HEK293 (cell line): ENCODE measurements around the gene SH3TC1.

Experiments used
- CTCF ChIA-PET: fragments of 350-600 bp; formaldehyde crosslinking; extraction: SDS; loops from one replicate; lab custom pipeline; 2021; ENCODE audit warnings: antibody characterized with exemption; lab: Yijun Ruan, JAX
- POLR2A ChIA-PET: fragments of 300-600 bp; formaldehyde crosslinking; extraction: SDS; loops from one replicate; lab custom pipeline; 2020; ENCODE audit warnings: antibody characterized with exemption, inconsistent platforms; lab: Yijun Ruan, JAX
- H3K27ac ChIP-seq: fragments of 200-500 bp; sonication (Bioruptor generic); 2 replicates; pipeline ENCODE4 v1.5.1; 2014; ENCODE audit warnings: low read depth, low read length, control low read depth, inconsistent platforms; ENCODE audit errors: extremely low read depth
- H3K36me3 ChIP-seq, 2 experiments: fragments of 200-500 bp in 1 of 2; sonication (Bioruptor generic) in 1 of 2; 1 replicate in 1 of 2; 2 replicates in 1 of 2; pipeline ENCODE4 v1.5.1; 2014 to 2017; ENCODE audit warnings: inconsistent platforms in 2 of 2, low read length in 2 of 2; ENCODE audit not compliant: control insufficient read depth in 2 of 2, insufficient read depth in 1 of 2
- H3K4me1 ChIP-seq: fragments of 200-500 bp; sonication (Bioruptor generic); 2 replicates; pipeline ENCODE4 v1.5.1; 2014; ENCODE audit warnings: mild to moderate bottlenecking, low read length, inconsistent platforms; ENCODE audit not compliant: control insufficient read depth, insufficient read depth
- H3K4me3 ChIP-seq: 2 replicates; pipeline ENCODE4 v1.5.1; 2011; ENCODE audit warnings: low read depth, mild to moderate bottlenecking, control low read depth, low read length, moderate library complexity
- H3K9me3 ChIP-seq: fragments of 200-500 bp; sonication (Bioruptor generic); 2 replicates; pipeline ENCODE4 v1.5.1; 2014; ENCODE audit warnings: low read depth, low read length, inconsistent platforms; ENCODE audit not compliant: control insufficient read depth, insufficient read depth
- EGR2 ChIP-seq: fragments of 450-650 bp; formaldehyde crosslinking; IDR thresholded peaks from 2 replicates; pipeline ENCODE4 v1.5.1; 2016; ENCODE audit warnings: low read depth, missing biosample characterization, missing genetic modification characterization
- GLI2 ChIP-seq: fragments of 450-650 bp; formaldehyde crosslinking; IDR thresholded peaks from 2 replicates; pipeline ENCODE4; 2017; ENCODE audit warnings: missing biosample characterization, missing genetic modification characterization, low read depth, borderline replicate concordance
- GLIS1 ChIP-seq: fragments of 450-650 bp; formaldehyde crosslinking; IDR thresholded peaks from 2 replicates; pipeline ENCODE4 v1.5.1; 2016; ENCODE audit warnings: missing biosample characterization, missing genetic modification characterization
- HOXD13 ChIP-seq: sonication (generic); formaldehyde crosslinking; IDR thresholded peaks from 2 replicates; pipeline ENCODE4 v1.8.0; 2022; ENCODE audit warnings: missing genetic modification reagents, borderline replicate concordance
- KLF16 ChIP-seq: fragments of 450-650 bp; formaldehyde crosslinking; IDR thresholded peaks from 2 replicates; pipeline ENCODE4 v1.5.1; 2017; ENCODE audit warnings: missing biosample characterization, missing genetic modification characterization
- SCRT1 ChIP-seq: fragments of 450-650 bp; formaldehyde crosslinking; IDR thresholded peaks from 2 replicates; pipeline ENCODE4 v1.5.1; 2016; ENCODE audit warnings: missing biosample characterization, missing genetic modification characterization, borderline replicate concordance
- TRIM28 ChIP-seq: IDR thresholded peaks from 2 replicates; pipeline ENCODE4 v1.6.1; 2011; ENCODE audit warnings: low read length, control low read depth, borderline replicate concordance
- ZBTB20 ChIP-seq: fragments of 450-650 bp; formaldehyde crosslinking; IDR thresholded peaks from 2 replicates; pipeline ENCODE4 v1.5.1; 2016; ENCODE audit warnings: missing biosample characterization, missing genetic modification characterization
- ZFP3 ChIP-seq: fragments of 450-650 bp; formaldehyde crosslinking; IDR thresholded peaks from 2 replicates; pipeline ENCODE4 v1.5.1; 2016; ENCODE audit warnings: low read depth, missing biosample characterization, missing genetic modification characterization
- ZIC2 ChIP-seq: fragments of 450-650 bp; formaldehyde crosslinking; IDR thresholded peaks from 2 replicates; pipeline ENCODE4 v1.5.1; 2016; ENCODE audit warnings: missing biosample characterization, missing genetic modification characterization
- ZNF121 ChIP-seq: fragments of 450-650 bp; formaldehyde crosslinking; IDR thresholded peaks from 2 replicates; pipeline ENCODE4 v1.5.1; 2016; ENCODE audit warnings: missing biosample characterization, missing genetic modification characterization
- ZNF132 ChIP-seq: fragments of 450-650 bp; formaldehyde crosslinking; IDR thresholded peaks from 2 replicates; pipeline ENCODE4 v1.5.1; 2017; ENCODE audit warnings: missing biosample characterization, missing genetic modification characterization, borderline replicate concordance
- ZNF138 ChIP-seq: fragments of 450-650 bp; formaldehyde crosslinking; IDR thresholded peaks from 2 replicates; pipeline ENCODE4 v1.5.1; 2016; ENCODE audit warnings: missing biosample characterization, missing genetic modification characterization, borderline replicate concordance
- ZNF155 ChIP-seq: fragments of 450-650 bp; formaldehyde crosslinking; IDR thresholded peaks from 2 replicates; pipeline ENCODE4 v1.5.1; 2016; ENCODE audit warnings: missing biosample characterization, missing genetic modification characterization
- ZNF19 ChIP-seq: fragments of 450-650 bp; formaldehyde crosslinking; IDR thresholded peaks from 2 replicates; pipeline ENCODE4; 2016; ENCODE audit warnings: missing biosample characterization, missing genetic modification characterization, low read depth
- ZNF211 ChIP-seq: fragments of 450-650 bp; formaldehyde crosslinking; IDR thresholded peaks from 2 replicates; pipeline ENCODE4 v1.5.1; 2016; ENCODE audit warnings: low read depth, missing biosample characterization, missing genetic modification characterization
- ZNF223 ChIP-seq: fragments of 450-650 bp; formaldehyde crosslinking; IDR thresholded peaks from 2 replicates; pipeline ENCODE4 v1.5.1; 2016; ENCODE audit warnings: missing biosample characterization, missing genetic modification characterization
- ZNF341 ChIP-seq: fragments of 450-650 bp; formaldehyde crosslinking; IDR thresholded peaks from 2 replicates; pipeline ENCODE4; 2016; ENCODE audit warnings: low read depth, missing biosample characterization, missing genetic modification characterization
- ZNF433 ChIP-seq: fragments of 450-650 bp; formaldehyde crosslinking; IDR thresholded peaks from 2 replicates; pipeline ENCODE4 v1.5.1; 2016; ENCODE audit warnings: missing biosample characterization, missing genetic modification characterization, low read depth
- ZNF624 ChIP-seq: fragments of 450-650 bp; formaldehyde crosslinking; IDR thresholded peaks from 2 replicates; pipeline ENCODE4 v1.5.1; 2017; ENCODE audit warnings: missing biosample characterization, missing genetic modification characterization
- ZNF654 ChIP-seq: fragments of 450-650 bp; formaldehyde crosslinking; IDR thresholded peaks from 2 replicates; pipeline ENCODE4 v1.5.1; 2016; ENCODE audit warnings: low read depth, missing biosample characterization, missing genetic modification characterization
- ZNF791 ChIP-seq: fragments of 450-650 bp; formaldehyde crosslinking; IDR thresholded peaks from 2 replicates; pipeline ENCODE4 v1.5.1; 2016; ENCODE audit warnings: missing biosample characterization, missing genetic modification characterization
- ZNF830 ChIP-seq: fragments of 450-650 bp; IDR thresholded peaks from 2 replicates; pipeline ENCODE4 v1.5.0; 2018; ENCODE audit warnings: missing biosample characterization, missing genetic modification characterization, low read depth, mild to moderate bottlenecking, moderate library complexity
- TF ChIP-seq, protein P1 (sequence below): sonication (generic); formaldehyde crosslinking; IDR thresholded peaks from 2 replicates; pipeline ENCODE4 v1.8.1; 2022; ENCODE audit warnings: mild to moderate bottlenecking, moderate library complexity, missing genetic modification reagents
- TF ChIP-seq, protein P2 (sequence below): IDR thresholded peaks from 2 replicates; pipeline ENCODE4 v1.6.1; 2011; ENCODE audit warnings: mild to moderate bottlenecking, low read depth, low read length, borderline replicate concordance
- TF ChIP-seq, protein P3 (sequence below): fragments of 450-650 bp; formaldehyde crosslinking; IDR thresholded peaks from 2 replicates; pipeline ENCODE4 v1.5.1; 2016; ENCODE audit warnings: missing biosample characterization, missing genetic modification characterization
- TF ChIP-seq, protein P4 (sequence below): fragments of 450-650 bp; formaldehyde crosslinking; IDR thresholded peaks from 2 replicates; pipeline ENCODE4 v1.5.1; 2016; ENCODE audit warnings: missing biosample characterization, missing genetic modification characterization

SH3TC1 gene

DNA sequence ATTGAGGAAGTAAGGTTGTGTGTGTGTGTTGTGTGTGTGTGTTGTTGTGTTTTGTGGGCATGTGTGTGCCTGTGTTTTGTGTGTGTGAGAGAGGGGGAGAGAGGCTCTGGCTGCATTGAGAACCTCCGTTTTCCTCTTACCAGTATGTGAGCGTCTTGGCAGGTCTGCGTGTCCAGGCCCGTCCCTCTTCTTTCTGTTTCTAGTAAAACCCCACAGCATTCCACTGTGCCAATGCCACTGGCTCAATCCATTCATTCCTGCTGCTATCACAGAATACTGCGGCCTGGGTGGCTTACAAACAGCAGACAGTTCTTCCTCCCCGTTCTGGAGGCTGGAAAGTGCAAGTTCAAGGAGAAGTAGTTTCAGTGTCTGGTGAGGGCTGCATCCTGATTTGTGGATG is 55.0 kb downstream of the SH3TC1 start:
- POLR2A ChIA-PET: interaction anchor here (0.6 kb wide), 1 partner anchor 61 kb away, joined by 3 read pairs; no protein-coding TSS in a partner anchor
- CTCF ChIA-PET: interaction anchor here (1.5 kb wide), 1 partner anchor 13 kb away, joined by 4 read pairs; no protein-coding TSS in a partner anchor
- Histone ChIP-seq H3K27ac (no peak overlapping the region), H3K9me3 (no peaks in the 10 kb centered on the region), H3K4me3 (no peak overlapping the region), H3K4me1 (no peaks in the 10 kb centered on the region), H3K36me3 (no peaks in the 10 kb centered on the region)
- TF ChIP-seq, protein P1, sequence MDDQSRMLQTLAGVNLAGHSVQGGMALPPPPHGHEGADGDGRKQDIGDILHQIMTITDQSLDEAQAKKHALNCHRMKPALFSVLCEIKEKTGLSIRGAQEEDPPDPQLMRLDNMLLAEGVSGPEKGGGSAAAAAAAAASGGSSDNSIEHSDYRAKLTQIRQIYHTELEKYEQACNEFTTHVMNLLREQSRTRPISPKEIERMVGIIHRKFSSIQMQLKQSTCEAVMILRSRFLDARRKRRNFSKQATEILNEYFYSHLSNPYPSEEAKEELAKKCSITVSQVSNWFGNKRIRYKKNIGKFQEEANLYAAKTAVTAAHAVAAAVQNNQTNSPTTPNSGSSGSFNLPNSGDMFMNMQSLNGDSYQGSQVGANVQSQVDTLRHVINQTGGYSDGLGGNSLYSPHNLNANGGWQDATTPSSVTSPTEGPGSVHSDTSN: no peak
- TF ChIP-seq HOXD13 (CRISPR knock-in tag) (no peak), SCRT1 (tag by site-specific recombination) (no peak), ZBTB20 (tag by site-specific recombination) (no peak), ZNF155 (no peak), ZNF830 (tag by site-specific recombination) (no peak), ZNF223 (tag by site-specific recombination) (no peak), KLF16 (tag by site-specific recombination) (no peak), ZNF19 (tag by site-specific recombination) (no peak), ZNF341 (tag by site-specific recombination) (no peak), ZNF624 (no peak), GLI2 (tag by site-specific recombination) (no peak)
- TF ChIP-seq, protein P2, sequence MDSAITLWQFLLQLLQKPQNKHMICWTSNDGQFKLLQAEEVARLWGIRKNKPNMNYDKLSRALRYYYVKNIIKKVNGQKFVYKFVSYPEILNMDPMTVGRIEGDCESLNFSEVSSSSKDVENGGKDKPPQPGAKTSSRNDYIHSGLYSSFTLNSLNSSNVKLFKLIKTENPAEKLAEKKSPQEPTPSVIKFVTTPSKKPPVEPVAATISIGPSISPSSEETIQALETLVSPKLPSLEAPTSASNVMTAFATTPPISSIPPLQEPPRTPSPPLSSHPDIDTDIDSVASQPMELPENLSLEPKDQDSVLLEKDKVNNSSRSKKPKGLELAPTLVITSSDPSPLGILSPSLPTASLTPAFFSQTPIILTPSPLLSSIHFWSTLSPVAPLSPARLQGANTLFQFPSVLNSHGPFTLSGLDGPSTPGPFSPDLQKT: no peak

DNA sequence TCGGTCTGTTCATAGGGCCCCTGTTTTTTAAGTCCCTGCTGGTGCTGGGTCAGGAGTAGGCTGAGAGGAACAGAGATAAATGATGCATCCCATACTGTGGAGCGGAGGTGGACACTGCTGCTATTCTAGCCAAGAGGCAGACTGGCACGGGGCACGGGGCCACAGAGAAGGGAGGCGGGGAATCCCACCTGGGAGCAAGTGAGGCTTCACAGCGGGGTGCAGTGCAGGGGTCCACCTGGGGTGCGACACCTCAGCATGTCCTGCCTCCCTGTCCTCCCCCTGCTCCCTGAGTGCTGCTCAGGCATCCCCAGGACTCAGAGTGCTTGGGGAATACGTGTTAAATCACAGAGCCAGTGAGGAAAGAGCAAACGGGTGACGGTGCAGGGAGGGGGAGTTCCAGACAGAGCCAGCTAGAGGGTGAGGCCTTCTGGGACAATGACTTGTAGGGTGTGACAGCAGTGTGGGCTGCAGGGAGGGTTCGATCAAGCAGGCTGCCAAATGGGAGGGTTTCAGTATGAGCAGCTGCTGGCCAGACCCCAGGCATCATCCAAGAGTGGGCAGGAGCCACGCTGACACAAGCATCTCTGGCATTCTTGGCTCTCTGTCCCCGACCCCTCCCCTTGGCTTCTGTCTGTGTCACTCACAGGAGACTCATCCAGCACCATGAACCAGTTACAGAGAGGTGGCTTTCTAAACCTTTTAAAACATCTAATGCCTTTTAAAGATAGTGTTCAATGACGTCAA is 56.8 kb downstream of the SH3TC1 start:
- ChIA-PET POLR2A (no interaction called here), CTCF (interaction anchor here (2.4 kb wide), 1 partner anchor 11 kb away, joined by 7 read pairs; no protein-coding TSS in a partner anchor)
- H3K9me3 ChIP-seq: no peaks in the 10 kb centered on the region
- H3K4me3 ChIP-seq: no peak overlapping the region
- no peaks in the 10 kb centered on the region for H3K36me3 ChIP-seq
- peak; percentile 22; the same call in 1 of the 2 replicates for TF ChIP-seq EGR2 (tag by site-specific recombination)
- TF ChIP-seq GLIS1 (tag by site-specific recombination): no peak
- TF ChIP-seq, protein P3, sequence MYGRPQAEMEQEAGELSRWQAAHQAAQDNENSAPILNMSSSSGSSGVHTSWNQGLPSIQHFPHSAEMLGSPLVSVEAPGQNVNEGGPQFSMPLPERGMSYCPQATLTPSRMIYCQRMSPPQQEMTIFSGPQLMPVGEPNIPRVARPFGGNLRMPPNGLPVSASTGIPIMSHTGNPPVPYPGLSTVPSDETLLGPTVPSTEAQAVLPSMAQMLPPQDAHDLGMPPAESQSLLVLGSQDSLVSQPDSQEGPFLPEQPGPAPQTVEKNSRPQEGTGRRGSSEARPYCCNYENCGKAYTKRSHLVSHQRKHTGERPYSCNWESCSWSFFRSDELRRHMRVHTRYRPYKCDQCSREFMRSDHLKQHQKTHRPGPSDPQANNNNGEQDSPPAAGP (tag by site-specific recombination): 0 out of 2 replicates have a peak, but pooled peaks have one; percentile 52
- peak; percentile 44 for TF ChIP-seq ZIC2
- no peak for TF ChIP-seq ZNF433 (tag by site-specific recombination)
- no peaks in the 10 kb centered on the region for H3K4me1 ChIP-seq
- H3K27ac ChIP-seq: no peak overlapping the region

DNA sequence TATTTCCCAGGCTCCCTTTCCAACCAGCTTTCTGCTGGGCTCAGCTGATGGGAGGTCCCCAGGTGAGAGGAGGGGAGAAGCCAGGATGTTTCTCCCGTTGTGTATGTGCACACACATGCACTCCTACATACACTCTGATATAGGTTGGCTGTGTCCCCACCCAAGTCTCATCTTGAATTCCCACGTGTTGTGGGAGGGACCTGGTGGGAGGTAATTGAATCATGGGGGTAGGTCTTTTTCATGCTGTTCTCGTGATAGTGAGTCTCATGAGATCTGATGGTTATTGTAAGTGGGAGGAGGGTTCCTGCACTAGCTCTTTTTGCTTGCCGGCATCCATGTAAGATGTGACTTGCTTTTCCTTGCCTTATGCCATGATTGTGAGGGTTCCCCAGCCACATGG is 58.8 kb downstream of the SH3TC1 start:
- no peaks in the 10 kb centered on the region for H3K36me3 ChIP-seq
- no peak overlapping the region for H3K27ac ChIP-seq
- H3K4me1 ChIP-seq: no peaks in the 10 kb centered on the region
- no peaks in the 10 kb centered on the region for H3K9me3 ChIP-seq
- POLR2A ChIA-PET: interaction anchor here (1.5 kb wide), 1 partner anchor 12 kb away, joined by 4 read pairs; the partner anchor contains the start of gene HTRA3
- CTCF ChIA-PET: interaction anchor here (2.4 kb wide), 1 partner anchor 9 kb away, joined by 7 read pairs; no protein-coding TSS in a partner anchor
- no peak overlapping the region for H3K4me3 ChIP-seq
- TF ChIP-seq ZNF121 (tag by site-specific recombination) (no peak), ZNF211 (no peak), ZFP3 (tag by site-specific recombination) (no peak), ZNF654 (no peak), ZNF132 (tag by site-specific recombination) (no peak), EGR2 (tag by site-specific recombination) (peak; percentile 93), ZNF138 (tag by site-specific recombination) (no peak), TRIM28 (no peak), ZNF791 (no peak)
- TF ChIP-seq, protein P3 (tag by site-specific recombination): no peak
- TF ChIP-seq, protein P4, sequence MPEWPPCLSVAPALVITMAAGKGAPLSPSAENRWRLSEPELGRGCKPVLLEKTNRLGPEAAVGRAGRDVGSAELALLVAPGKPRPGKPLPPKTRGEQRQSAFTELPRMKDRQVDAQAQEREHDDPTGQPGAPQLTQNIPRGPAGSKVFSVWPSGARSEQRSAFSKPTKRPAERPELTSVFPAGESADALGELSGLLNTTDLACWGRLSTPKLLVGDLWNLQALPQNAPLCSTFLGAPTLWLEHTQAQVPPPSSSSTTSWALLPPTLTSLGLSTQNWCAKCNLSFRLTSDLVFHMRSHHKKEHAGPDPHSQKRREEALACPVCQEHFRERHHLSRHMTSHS (tag by site-specific recombination): no peak
